GM12878 (cell line): ENCODE measurements around the gene TCEA2. TPM values are rescaled to one million over a fixed set of nuclear protein-coding genes. Genes with fewer than 3 reads are reported as not detected.

Source experiments
- CBX3 ChIP-seq: fragments of 200-600 bp; sonication (generic); IDR thresholded peaks from 2 replicates; pipeline ENCODE4 v1.6.1; 2016; ENCODE audit warnings: low read depth, borderline replicate concordance
- CREM ChIP-seq: IDR thresholded peaks from 2 replicates; pipeline ENCODE4 v1.6.1; 2014; ENCODE audit warnings: antibody characterized with exemption, low read depth
- MEF2B ChIP-seq: fragments of 450-650 bp; IDR thresholded peaks from 2 replicates; pipeline ENCODE4 v1.6.1; 2018; ENCODE audit warnings: mild to moderate bottlenecking, moderate library complexity; ENCODE audit not compliant: partially characterized antibody, poor library complexity, severe bottlenecking
- MXI1 ChIP-seq: fragments of 150-350 bp; IDR thresholded peaks from 2 replicates; pipeline ENCODE4 v1.6.1; 2011; ENCODE audit warnings: low read depth, mild to moderate bottlenecking, inconsistent platforms, low read length, improper control_type of control experiment
- NR2C2 ChIP-seq: IDR thresholded peaks from 2 replicates; pipeline ENCODE4 v1.6.1; 2011; ENCODE audit warnings: borderline replicate concordance, low read depth; ENCODE audit not compliant: control insufficient read depth, insufficient read length
- ZNF274 ChIP-seq: IDR thresholded peaks from one replicate; pipeline ENCODE4 v1.8.0; 2011; ENCODE audit not compliant: insufficient read length, insufficient read depth
- polyA plus RNA-seq, 11 experiments: library from polyadenylated mRNA; depleted of rRNA in 4 of 11; unstranded in 6 of 11; stranded (reverse) in 5 of 11; fragments of >200 nt; fragmentation: Nextera tagmentation in 4 of 11; fragmentation: Illumina TruSeq in 1 of 11; extraction: Ambion mirVana in 4 of 11; extraction: Trizol in 1 of 11; gene quantifications; 1 replicate in 1 of 11; 2 replicates in 10 of 11; pipeline versions ENCODE4 v1.2.1 to v1.2.3, GENCODE V29; 2011 to 2016; ENCODE audit warnings: inconsistent platforms in 2 of 11, missing spikeins in 2 of 11, low read depth in 1 of 11
- total RNA-seq, 4 experiments: library from RNA; depleted of rRNA in 3 of 4; stranded (reverse); fragments of >200 nt in 3 of 4; fragmentation: Illumina TruSeq in 1 of 4; extraction: Trizol in 1 of 4; gene quantifications; 2 replicates each; pipeline versions ENCODE4 v1.2.1 to v1.2.3, GENCODE V29; 2013 to 2021
- TF ChIP-seq, protein P1 (sequence below): IDR thresholded peaks from 2 replicates; pipeline ENCODE4 v1.6.1; 2012; ENCODE audit warnings: improper control_type of control experiment, low read depth, low read length; ENCODE audit not compliant: insufficient replicate concordance

The TCEA2 gene
- total and polyA plus RNA-seq, 10 of the 15 experiments (the other 5 are each of a cell fraction or from before 2014, with no cell fraction given): 3.4 to 42.5 (median 13.3) TPM

DNA sequence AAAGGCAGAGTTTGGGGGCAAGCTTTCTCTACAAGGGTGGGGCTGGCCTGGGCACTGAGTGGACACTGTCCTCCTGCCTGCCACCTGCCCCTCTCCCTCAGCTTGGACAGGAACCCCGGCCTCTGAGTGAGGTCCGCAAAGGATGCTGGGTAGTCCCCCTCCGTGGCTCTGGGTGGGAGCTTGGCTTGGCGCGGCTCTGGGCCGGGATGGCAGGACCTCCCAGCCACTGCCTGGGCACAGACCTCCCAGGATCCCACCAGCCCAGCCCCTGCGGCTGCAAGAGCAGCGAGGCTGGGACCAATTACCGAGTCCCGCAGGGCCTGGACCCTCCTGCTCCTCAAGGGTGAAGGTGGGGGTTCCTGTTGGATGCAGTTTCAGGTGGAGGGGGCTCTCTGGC lies 10.7 kb upstream of the TCEA2 start (continued):
- TF ChIP-seq, protein P1, sequence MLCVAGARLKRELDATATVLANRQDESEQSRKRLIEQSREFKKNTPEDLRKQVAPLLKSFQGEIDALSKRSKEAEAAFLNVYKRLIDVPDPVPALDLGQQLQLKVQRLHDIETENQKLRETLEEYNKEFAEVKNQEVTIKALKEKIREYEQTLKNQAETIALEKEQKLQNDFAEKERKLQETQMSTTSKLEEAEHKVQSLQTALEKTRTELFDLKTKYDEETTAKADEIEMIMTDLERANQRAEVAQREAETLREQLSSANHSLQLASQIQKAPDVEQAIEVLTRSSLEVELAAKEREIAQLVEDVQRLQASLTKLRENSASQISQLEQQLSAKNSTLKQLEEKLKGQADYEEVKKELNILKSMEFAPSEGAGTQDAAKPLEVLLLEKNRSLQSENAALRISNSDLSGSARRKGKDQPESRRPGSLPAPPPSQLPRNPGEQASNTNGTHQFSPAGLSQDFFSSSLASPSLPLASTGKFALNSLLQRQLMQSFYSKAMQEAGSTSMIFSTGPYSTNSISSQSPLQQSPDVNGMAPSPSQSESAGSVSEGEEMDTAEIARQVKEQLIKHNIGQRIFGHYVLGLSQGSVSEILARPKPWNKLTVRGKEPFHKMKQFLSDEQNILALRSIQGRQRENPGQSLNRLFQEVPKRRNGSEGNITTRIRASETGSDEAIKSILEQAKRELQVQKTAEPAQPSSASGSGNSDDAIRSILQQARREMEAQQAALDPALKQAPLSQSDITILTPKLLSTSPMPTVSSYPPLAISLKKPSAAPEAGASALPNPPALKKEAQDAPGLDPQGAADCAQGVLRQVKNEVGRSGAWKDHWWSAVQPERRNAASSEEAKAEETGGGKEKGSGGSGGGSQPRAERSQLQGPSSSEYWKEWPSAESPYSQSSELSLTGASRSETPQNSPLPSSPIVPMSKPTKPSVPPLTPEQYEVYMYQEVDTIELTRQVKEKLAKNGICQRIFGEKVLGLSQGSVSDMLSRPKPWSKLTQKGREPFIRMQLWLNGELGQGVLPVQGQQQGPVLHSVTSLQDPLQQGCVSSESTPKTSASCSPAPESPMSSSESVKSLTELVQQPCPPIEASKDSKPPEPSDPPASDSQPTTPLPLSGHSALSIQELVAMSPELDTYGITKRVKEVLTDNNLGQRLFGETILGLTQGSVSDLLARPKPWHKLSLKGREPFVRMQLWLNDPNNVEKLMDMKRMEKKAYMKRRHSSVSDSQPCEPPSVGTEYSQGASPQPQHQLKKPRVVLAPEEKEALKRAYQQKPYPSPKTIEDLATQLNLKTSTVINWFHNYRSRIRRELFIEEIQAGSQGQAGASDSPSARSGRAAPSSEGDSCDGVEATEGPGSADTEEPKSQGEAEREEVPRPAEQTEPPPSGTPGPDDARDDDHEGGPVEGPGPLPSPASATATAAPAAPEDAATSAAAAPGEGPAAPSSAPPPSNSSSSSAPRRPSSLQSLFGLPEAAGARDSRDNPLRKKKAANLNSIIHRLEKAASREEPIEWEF: no peak
- TF ChIP-seq NR2C2: no peak
- no peak for TF ChIP-seq MEF2B
- no peak for TF ChIP-seq ZNF274
- TF ChIP-seq CREM: no peak
- TF ChIP-seq MXI1: no peak
- no peak for TF ChIP-seq CBX3
